H1 (cell line): ENCODE data around the gene SPEN.

Experiments used
- CTCF ChIP-seq, 3 experiments: IDR thresholded peaks; 1 replicate in 2 of 3; 2 replicates in 1 of 3; pipeline versions ENCODE4 v1.5.1 to v1.6.1; 2011; ENCODE audit warnings: low read length in 3 of 3, mild to moderate bottlenecking in 3 of 3, inconsistent platforms in 2 of 3, low read depth in 1 of 3, moderate library complexity in 1 of 3; ENCODE audit not compliant: insufficient read depth in 1 of 3; ENCODE audit errors: control extremely low read depth in 1 of 3
- EZH2 ChIP-seq: fragments of 200-600 bp; sonication (generic); IDR thresholded peaks from 2 replicates; pipeline ENCODE4 v1.7.1; 2012; ENCODE audit warnings: low read depth, mild to moderate bottlenecking, moderate library complexity, low read length, inconsistent platforms; ENCODE audit not compliant: severe bottlenecking
- JUN ChIP-seq: IDR thresholded peaks from 2 replicates; pipeline ENCODE4 v1.6.1; 2011; ENCODE audit warnings: low read depth, mild to moderate bottlenecking, improper control_type of control experiment, low read length
- JUND ChIP-seq: IDR thresholded peaks from 2 replicates; pipeline ENCODE4 v1.6.1; 2011; ENCODE audit warnings: mild to moderate bottlenecking, improper control_type of control experiment, low read length
- MAFK ChIP-seq: IDR thresholded peaks from 2 replicates; pipeline ENCODE4 v1.6.1; 2012; ENCODE audit warnings: low read depth, mild to moderate bottlenecking, improper control_type of control experiment, low read length
- POLR2AphosphoS5 ChIP-seq: IDR thresholded peaks from 2 replicates; pipeline ENCODE4 v1.6.1; 2011; ENCODE audit warnings: low read depth, low read length
- TAF1 ChIP-seq: IDR thresholded peaks from 2 replicates; pipeline ENCODE4 v1.6.1; 2011; ENCODE audit warnings: mild to moderate bottlenecking, low read depth, low read length
- TF ChIP-seq, protein P1 (sequence below): IDR thresholded peaks from 2 replicates; pipeline ENCODE4 v1.6.1; 2012; ENCODE audit warnings: inconsistent platforms

DNA sequence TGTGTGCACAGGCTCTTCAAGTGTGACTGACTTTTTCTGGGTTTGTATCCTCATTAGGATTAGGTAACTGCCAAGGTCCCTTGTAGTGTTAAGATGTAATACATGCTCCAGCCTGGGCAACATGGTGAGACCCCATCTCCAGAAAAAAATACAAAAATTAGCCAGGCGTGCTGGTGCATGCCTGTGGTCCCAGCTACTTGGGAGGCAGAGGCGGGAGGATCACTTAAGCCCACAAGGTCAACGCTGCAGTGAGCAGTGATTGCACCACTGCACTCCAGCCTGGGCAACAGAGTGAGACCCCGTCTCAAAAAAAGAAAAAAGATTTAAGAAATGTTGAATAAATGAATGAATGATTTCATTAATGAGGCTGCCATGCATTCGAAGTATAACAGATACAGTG lies 113.3 kb downstream of the SPEN start:
- TF ChIP-seq JUND = no peak
- TF ChIP-seq, protein P1, sequence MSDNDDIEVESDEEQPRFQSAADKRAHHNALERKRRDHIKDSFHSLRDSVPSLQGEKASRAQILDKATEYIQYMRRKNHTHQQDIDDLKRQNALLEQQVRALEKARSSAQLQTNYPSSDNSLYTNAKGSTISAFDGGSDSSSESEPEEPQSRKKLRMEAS = no peak
- no peak for TF ChIP-seq POLR2AphosphoS5
- no peak for TF ChIP-seq EZH2
- TF ChIP-seq CTCF (IDR thresholded peaks at IDR 0.05; ENCODE audit: control extremely low read depth in 1 of 3, insufficient read depth in 1 of 3, low read depth in 1 of 3, low read length in 3 of 3) = no peak
- TF ChIP-seq MAFK = no peak
- TF ChIP-seq TAF1 = no peak
- no peak for TF ChIP-seq JUN
